ENCODE results near the gene TOR4A.
A peak's percentile ranks its signal among the peaks of the same experiment; 100 is the strongest.

The TOR4A gene

DNA sequence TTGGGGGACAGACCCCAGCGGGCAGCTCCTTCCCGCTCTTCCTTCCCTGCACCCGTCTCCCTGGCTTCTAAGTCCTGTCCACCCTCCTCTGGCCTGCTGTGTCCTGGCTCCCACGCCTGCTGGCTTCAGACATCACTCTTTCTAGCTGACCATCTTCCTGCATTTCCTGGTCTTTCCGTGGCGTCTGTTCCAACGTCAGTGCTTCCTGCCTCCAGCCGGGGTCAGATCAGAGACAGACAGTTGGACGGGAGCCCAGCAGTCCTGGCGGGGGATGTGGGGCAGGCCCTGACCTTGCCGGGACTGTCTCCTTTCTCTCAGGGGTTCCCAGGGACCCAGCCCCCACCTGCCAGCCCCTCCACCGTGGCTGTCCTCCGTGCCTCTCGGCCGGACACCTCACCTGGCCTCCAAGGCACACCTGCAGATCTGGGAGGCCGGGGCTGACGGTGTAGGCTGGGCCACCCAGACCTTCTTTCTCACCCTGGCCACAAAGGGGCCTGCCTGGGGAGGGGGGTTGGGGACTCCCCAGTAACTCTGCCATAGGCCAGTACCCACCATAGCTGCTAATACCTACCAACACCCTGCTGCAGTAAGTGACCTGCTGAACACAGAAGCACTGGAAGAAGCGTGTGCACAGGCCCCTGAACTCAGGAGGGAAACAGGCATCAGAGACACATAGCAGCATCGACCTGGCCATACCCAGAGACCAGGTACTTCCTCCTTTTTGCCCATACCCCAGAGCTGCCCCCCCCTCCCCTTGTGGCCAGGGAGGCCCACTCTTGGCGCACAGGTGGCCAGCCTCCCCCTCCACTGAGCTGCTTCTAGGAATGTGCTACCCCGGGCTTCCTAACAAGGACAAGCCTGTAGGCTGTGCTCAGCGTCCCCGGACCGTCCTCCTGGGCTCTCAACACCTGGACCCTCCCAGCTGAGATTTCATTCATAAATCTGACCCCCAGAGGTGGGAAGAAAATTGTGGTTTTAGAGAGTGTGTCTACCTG is 19.4 kb downstream of the TOR4A start:
- DNase-seq, result no peak

DNA sequence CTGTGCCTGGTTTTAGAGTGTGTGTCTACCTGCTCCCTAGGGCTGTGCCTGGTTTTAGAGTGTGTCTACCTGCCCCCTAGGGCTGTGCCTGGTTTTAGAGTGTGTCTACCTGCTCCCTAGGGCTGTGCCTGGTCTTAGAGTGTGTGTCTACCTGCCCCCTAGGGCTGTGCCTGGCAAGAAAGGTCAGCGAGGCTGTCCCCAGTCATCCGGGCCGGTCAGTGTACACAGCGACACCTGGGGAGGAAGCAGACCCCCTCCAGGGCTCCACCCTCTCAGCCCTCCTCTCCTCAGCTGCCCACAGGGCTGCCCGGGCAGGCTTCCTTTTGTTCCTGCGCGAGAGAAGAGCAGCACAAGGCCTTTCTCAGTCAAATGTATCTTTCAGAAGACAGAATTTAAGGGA is 20.4 kb downstream of the TOR4A start:
- DNase-seq, result no peak

DNA sequence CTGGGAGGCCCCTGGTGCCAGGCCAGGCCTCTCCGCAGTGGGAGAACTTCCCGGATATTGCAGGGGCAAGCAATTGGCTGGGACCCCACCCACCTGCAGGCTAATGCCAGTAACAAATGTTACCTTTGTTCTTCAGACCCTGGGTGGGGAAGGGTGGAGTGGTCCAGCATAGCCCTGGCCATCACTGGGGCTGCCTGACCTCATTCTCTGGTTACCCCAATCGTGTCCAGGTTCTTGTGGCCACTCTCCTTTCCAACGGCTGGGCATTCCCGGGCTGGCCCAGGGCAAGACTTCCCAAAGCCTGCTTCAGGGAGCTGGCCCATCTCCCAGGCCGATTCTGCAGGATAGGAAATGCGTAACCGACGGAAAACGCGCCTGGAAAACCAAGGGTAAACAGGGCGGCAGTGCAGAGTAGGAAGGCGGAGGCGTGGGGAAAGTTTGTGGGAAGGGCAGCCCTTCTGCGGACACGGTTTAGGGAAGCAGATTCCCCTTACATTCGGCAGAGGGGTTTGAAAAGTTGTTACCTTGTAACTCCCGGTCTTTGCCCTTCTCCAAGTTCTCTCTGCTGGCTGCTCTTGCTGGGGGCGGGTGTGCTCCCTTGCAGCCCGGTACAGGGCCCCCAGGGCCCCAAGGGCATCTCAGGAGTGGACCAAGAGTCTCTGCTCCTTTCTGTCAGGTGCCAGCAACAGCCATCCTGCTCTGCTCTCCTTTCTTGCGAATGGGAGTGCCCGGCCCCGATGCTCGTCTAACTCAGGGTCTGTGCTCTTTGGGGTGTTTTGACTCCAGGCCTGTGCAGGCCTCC is 21.1 kb downstream of the TOR4A start:
- DNase-seq, result no peak

DNA sequence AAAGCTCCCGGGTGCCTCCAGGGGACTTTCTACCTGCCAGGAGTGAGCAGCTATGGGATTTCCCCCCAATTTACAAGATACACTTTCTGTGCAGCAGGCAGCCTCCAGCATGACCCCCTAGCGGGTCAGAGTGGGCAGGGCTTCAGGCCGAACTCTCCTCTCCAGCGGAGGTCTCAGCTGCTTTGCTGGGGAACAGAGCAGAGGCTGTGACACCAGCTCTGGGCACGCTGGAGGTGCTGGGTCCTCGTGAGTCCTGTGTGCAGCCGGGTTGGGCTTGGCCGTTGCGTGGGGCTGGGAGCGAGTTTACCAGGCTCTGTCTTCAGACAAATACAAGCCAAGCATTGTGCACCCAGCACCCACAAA is 21.7 kb downstream of the TOR4A start:
- no peak for DNase-seq

DNA sequence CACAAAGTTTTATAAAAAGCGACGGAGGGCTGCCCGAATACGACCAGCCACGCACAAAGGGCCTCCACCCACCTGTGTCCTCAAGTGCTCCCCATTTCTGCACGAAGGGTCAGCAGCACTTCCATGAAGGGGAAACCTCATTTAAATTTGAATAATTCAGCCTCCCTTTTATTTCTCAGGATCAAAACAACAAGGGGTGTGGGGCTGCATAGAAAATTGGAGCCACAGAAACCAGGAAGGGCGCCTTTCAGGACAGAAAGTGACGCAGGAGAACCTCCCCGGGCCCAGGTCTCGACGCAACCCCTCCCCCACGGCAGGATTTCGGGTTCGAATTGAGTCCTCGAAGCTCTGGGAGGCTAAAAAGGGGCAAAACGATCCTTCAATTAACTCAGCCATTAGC is 22.4 kb downstream of the TOR4A start:
- DNase-seq, result no peak

DNA sequence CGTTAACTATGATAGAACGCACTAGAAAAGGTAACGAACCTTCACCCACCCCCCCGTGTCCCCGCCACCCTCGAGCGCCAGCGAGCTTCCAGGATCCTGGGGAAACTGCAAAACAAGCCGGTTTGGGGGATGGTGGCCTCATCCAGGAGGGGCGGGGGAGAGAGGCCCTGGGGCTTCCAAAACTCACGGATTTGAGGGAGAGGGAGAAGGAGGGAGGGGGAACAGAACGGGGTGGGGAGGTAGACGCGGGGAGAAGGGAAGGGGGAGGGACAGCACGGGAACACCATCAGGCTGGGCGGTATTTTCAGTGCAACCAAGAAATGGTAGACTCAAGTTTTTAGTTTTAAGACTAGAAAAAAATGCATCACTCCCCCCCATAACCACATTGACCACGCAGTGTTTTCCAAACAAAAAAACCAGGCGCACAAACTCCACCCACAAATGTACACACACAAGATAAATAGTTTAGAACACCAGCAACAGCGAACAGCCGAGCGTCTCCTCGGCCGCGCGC is 23.1 kb downstream of the TOR4A start:
- DNase-seq, result no peak

DNA sequence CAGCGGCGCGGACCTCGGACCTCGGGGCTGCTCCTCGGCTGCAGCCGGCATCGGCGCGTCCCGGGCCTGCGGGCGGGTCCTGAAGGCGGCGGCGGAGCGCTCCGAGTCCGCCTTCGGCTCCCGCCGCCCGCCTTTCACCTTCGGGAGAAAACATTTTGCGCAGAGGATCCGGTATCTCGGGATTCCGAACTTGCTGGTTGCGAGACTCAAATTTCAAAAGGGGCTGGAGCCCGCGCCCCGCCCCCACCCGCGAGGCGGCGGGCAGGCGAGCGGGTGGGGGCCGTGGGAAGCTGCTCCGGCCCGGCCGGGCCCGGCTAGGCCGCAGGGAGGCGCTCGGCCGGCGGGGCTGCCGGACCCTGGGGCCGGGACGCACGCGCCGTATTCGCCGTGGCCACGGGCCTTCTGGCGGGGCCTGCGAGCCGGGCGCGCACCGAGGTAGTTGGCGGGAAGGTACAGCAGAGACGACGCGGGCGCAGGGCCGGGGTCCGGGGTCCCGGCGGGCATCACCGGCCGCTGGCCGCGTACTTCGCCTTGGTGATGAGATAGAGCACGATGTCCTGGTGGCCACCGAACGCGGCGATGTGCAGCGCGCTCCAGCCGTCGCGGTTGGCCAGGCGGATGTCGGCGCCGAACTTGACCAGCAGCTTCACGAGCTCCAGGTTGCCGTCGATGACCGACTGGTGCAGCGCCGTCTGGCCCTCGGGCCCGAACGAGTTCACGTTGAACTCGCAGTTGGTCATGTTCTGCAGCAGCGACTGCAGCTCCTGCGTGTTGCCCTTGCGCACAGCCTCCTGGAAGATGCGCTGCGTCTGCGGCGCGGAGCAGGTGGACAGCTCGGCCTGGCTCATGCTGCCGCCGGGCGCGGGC is 23.8 kb downstream of the TOR4A start:
- DNase-seq, result no peak

DNA sequence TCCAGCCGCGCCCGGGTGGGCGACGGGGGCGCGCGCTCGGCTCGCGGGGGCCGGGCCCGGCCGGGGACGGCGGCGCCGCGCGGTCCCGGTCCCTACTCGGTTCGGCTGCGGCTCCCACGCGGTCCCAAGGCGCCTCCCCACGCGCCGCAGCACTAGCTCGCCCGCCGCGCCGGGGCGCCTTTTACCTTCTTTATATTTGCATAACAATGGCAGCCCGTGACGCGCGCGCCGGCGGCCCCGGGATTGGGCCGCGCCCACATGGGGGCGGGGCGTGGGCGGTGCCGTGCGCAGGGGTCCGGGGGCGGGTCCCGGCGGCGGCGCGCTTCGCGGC is 24.6 kb downstream of the TOR4A start, which contains the start of gene NRARP:
Gene NRARP (minus strand): TSS at position 154 of the 331 bp plus-strand sequence. CDS start 343 bp downstream, outside the sequence.
- peak; percentile 70 for DNase-seq

DNA sequence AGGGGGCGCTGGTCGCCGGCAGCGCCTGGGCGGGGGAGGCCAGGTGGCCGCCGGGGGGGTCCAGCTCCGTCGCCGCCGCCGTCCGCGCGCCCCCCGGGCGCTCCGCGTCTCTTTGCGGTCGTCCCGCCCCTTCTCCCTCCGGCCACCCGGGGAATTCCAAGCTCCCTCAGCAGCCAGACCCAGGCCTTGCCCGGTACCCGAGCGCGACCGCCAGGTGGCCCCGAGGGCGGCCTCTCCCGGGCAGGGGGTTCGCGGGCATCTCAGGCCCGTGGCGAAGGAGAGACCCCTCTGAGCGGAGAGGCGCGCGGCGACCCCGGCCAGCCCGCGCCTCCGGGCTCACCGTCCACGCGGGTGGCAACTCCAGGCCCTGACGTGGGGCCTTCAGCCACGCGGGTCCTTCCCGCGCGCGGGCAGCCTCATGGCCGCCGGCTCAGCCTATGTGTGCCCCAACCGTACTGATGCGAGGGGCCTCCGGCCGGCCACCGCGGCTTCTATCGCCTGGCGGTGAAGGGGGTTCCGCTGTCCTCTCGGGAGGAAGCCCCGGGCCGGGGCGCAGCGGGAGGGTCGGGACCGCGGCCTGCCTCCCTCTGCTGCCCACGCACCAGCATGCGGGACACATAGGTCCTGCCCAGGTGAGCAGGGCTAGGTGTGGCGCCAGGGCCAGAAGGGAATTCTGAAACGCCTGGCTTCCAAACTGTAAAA is 25.1 kb downstream of the TOR4A start:
- DNase-seq, result no peak

DNA sequence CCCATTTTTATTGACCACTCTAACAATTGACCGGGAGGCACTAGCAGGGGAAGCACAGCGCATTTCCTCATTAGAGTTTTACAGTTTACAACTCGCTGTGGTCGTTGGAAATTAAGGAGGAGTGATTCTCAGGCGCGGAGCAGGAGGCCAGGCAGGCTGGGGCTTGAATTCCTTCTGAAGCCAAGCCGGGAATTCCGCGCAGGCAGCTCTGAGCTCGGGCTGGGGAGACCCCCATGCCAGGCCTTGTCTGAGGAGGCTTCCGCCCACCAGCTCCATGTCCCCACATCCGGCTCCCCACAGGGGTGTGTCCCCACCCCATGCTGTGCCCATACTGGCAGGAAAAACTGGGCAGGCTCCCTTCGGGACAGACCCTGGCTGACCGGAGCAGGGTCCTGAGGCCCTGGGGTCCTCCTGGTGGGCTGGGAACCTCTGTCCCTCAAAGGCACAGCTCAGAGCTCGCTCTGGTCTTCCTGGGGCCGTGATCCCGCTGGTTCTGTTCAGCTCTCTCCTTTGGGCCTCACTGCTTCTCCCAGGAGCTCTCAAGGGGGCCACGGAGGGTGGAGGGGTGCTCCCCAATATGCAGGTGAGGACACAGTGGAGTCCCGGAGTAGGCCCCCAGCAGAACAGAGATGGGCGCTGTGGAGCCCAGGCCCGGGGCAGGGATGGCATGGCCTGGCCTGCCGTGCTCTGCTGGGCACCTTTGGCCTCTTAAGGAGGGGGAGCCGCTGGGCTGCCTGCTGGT is 25.8 kb downstream of the TOR4A start:
- no peak for DNase-seq

DNA sequence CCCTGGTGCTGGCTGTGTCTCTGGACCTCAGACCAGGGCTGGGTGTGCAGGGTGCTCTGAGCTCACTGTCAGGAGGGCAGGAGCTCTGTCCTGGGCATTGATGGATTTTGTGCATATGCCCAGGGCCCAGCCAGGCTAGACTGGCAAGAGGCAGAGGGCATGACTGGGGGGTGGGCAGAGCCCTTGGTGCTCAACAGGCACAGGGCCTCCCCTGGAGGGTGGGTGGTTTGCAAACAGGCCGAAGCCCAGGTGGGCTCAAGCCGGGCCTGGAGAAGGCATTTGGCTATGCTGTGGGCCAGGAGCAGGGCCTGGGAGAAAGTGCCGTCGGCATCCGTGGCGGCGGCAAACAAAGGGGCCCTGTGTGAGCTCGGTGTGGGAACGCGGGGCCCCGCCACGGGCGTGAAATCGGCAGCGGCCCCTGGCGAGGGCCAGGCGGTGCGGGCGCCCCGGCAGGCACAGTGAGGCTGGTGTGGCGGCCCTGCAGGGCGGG is 26.4 kb downstream of the TOR4A start:
- DNase-seq, result no peak

DNA sequence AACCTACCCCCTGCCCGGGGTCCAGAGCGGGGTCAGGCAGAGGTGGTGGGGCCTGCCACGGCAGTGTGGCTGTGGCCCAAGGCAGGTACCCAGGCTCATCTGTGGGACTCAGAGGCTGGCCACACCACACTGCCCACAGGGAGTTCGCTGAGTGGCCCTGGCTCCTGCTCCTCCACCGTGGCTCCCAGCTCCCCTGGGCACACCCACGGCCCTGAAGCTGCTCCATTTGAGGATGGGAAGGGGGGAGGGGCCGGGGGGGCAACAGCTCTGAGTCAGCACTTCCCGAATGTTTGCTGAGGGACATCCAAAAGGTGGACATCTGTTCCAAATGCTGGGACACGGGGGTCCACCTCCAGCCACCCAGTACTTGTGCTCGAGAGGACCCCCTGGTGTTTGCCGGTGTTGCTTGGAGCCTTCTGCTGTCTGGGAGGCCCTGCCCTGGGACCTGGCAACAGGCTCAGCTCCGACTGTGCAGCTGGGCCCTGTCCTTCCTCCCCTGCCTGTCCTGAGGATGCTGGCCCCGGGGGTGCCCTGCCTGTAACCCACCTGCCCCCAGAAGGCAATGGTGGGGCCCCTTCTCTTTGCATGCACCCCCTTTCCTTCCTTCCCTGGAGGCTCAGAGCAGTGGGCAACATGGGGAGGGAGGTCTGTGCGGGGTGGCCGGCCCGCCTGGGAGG is 27.0 kb downstream of the TOR4A start:
- no peak for DNase-seq

DNA sequence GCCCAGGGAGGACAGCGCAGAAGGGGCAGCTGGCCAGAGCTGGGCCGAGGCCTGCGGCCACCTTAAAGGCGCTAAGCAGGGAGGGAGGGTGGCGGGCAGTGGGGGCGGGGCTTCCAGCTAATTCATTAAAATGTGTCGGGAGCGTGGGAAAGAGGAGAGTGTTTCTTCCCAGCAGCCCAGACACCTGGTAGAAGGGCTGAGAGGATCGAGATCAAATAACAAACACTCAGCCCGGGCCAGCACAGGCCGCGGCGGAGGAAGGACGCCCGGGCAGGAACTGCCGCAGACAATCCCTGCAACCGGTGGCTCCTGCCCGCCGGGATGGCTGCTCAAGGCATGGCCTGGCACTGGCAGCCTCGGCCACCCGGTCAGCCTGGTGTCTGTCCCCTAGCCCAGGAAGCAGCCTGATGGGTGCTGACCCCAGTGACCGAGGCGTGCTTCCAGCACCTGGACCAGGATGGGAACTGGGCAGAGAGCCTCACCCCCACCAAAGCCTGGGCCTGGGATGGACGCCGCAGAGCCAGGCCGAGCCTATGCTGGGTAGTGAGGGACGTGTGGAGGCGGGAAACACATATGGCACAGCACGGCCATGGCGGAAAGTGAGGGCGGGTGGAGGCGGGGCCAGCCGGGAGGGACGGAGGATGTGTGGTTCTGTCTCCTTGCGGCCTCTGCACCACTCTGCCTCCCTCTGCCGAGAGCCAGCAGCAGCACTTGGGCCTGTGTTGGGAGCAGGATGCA is 27.7 kb downstream of the TOR4A start:
- DNase-seq, result peak; percentile 43

DNA sequence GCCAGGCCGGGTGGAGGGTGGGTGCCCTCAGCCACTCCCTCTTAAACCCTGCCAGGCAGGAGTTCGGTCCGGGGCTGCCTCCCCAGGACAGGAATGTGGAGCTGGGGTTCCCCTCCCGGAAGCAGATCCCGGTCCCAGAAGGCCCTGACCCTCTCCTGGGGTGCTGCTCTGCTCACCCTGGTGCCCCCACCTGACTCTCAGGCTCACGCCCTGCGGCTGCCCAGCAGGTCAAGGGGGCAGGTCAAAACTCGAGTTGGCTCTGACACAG is 28.2 kb downstream of the TOR4A start:
- no peak for DNase-seq

DNA sequence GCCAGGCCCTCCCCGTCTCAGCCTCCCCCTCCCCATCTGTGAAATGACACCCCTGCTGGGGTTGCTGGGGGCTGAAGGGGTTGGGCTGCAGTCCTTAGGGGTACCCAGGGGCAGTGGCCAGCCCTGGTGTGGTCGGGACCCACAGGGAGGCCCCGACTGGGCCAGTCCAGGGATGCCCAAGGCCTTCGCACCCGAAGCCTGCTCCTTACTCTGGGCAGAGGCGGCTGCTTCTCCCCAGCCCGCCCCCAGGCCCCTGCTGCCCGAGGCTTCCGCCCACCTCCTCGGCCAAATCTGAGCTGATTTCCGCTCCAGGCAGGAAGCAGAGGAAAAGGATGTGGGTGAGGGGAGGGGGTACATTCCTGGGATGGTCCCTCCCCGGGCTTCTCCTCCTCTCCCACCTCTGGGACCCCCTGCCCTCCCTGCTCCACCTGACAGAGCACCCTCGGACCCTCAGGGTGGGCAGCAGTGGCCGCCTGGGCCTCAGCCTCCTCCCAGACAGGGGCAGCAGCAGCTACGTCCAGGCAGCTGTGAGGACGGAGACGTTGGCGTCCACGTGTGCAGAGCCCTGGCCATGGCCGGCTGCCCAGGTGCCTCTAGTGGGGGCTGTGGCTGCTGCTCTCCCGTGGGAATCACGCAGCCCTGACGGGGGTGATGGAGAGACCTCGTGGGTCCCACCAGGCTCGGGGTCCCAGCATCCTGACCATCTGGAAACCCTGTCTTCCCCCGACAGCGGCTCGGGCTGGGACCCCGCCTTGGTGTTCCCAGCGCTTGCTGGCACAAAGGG is 28.7 kb downstream of the TOR4A start:
- DNase-seq, result no peak

DNA sequence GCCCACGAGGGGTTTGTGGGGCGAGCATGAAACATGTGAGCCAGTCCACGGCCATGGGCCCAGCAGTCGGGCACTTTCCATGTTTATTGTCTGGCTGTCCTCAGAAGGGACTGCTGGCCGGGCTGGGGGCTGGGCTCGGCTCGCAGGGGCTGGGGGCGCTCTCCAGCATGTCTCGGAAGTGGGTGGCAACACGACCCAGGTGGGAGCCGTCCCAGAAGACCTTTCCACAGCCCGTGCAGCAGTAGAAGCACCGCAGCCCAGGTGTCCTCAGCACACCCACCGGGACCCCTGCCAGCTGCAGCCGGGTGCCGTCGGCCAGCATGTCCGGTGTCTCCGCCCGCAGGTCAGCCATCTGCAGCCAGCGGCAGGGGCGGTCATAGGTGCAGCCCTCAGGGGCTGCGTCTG is 29.3 kb downstream of the TOR4A start:
- DNase-seq, result no peak

DNA sequence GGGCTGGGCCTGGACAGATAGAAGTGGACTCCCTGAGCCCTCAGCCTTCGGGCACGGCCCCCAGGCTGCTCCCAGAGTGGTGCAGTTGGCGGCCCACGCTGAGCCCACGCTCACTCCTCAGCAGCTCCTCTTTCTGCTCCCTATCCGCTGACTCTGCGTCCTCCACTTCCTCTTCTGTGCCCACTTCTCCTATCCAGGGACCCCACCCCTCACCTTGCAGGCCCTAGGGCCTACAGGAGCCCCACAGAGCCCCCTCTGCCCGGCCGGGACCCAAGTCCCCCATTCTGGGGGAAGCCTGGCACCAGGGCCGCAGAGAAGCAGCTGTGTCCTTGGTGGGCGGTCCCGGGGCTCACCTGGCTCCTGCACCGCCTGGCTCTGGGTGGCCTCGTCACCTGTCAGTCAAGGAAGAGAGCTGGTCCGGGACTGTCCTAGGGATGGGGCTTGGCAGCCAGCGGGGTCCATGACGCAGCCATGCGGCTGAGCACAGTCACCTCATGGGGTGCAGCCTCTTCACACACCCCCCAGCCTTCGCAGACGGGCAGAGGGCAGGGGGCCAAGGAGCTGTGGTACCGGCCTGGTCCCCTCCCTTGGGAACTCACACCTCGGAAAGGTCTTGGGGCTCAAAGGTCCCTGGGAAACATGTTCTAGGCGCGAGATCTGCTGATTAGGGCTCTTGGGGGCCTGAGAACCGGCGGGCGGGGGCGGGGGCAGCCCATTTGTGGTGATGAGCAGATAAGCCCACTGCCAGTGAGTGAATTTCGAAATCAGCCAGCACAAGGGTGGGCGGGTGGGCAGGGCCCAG is 29.9 kb downstream of the TOR4A start:
- DNase-seq, result no peak

DNA sequence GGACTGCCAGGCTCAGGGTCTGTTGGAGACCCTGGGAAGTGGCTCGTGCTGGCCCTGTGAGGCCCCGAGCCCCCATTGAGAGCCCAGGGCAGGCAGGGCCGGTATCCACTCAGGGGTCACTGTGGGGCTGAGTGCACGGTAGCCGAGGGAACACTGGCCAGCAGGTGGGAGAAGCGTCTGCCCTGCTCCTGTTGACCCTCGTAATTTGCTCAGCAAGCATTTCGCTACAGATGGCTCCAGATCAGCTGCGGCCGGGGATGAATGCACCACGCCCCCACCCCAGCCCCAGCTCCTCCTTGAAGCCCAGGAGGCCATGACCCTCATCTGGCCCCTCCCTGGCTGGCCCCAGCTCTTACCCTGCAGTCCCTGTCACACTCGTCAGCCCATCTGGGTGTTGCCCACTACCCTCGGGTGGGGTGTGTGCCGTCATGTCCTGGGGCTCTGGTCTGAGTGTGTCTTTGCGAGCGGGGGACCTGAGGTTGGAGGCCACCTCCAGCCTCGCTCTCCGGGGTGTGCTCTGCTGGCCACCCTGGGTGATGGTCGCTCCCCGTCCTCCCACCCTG is 30.6 kb downstream of the TOR4A start:
- no peak for DNase-seq
